ENCODE data around the gene IRS2.

The IRS2 gene

DNA sequence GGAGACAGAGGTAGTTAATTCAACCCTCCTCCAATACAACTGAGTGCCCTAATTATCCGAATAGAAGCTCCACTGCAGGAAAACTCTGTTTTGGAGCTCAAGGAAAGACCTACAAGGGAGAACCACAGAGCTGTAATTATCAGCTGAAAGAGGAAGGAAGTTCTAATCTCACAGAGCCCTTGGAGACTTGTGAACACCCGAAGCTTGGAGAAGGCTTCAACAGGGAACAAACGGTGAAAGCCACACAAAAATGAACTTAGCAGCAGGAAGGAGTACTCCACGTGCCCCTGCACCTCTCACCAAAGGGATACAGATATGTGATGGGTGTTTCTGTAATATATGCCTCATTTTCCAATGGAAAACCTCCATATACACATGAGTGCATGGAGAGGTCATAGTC, 61.1 kb downstream of the IRS2 start:
- H3K4me2 ChIP-seq (ENCODE audit: low read length): no peak overlapping the region
- no peak overlapping the region for H3K27ac ChIP-seq
- H2AFZ ChIP-seq: no peak overlapping the region
- H3K9ac ChIP-seq: no peak overlapping the region
- TF ChIP-seq CTCF (IDR thresholded peaks at IDR 0.05): no peak
- H3K79me2 ChIP-seq: no peaks in the 10 kb centered on the region
- no peaks in the 10 kb centered on the region for H3K9me3 ChIP-seq (ENCODE audit: control insufficient read depth, low read length)
- no peaks in the 10 kb centered on the region for H3K4me1 ChIP-seq
- H3K36me3 ChIP-seq (ENCODE audit: control insufficient read depth, insufficient read depth, low read length): no peaks in the 10 kb centered on the region
- H3K4me3 ChIP-seq (ENCODE audit: low read depth, low read length): no peak overlapping the region
- no peaks in the 10 kb centered on the region for H3K27me3 ChIP-seq (ENCODE audit: control insufficient read depth, insufficient read depth, low read length)

- Histone ChIP-seq H3K4me3 (ENCODE audit: low read depth, low read length) (no peak overlapping the region), H2AFZ (no peak overlapping the region), H3K9me3 (ENCODE audit: control insufficient read depth, low read length) (no peaks in the 10 kb centered on the region), H3K36me3 (ENCODE audit: control insufficient read depth, insufficient read depth, low read length) (no peaks in the 10 kb centered on the region), H3K4me2 (ENCODE audit: low read length) (no peak overlapping the region), H3K27ac (no peak overlapping the region), H3K4me1 (no peaks in the 10 kb centered on the region), H3K79me2 (no peaks in the 10 kb centered on the region), H3K27me3 (ENCODE audit: control insufficient read depth, insufficient read depth, low read length) (no peaks in the 10 kb centered on the region), H3K9ac (no peak overlapping the region)
- TF ChIP-seq CTCF (IDR thresholded peaks at IDR 0.05): no peak
These were observed 61.8 kb downstream of the IRS2 start for GRCh38 chr13:109724603-109725002.

DNA sequence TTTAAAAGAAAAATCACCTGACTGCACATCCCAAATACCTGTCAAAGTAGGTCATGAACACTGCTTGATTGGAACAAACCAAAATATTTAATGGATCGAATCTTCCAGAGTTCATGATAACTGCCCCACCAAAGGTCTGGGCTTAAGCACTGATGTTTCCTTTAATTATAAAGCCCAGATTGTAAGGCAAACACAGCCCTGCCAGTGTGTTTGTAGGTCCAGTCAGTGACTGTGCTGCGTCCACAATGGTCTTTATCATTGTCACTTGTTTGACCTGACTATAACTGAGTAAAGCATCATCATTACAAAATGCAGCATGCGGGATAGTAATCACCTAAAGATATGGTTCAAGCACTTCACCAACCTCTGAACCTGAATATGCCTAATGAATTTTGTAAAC, 63.3 kb downstream of the IRS2 start:
- H3K27ac ChIP-seq: no peak overlapping the region
- no peaks in the 10 kb centered on the region for H3K4me1 ChIP-seq
- H3K4me3 ChIP-seq (ENCODE audit: low read depth, low read length): no peak overlapping the region

DNA sequence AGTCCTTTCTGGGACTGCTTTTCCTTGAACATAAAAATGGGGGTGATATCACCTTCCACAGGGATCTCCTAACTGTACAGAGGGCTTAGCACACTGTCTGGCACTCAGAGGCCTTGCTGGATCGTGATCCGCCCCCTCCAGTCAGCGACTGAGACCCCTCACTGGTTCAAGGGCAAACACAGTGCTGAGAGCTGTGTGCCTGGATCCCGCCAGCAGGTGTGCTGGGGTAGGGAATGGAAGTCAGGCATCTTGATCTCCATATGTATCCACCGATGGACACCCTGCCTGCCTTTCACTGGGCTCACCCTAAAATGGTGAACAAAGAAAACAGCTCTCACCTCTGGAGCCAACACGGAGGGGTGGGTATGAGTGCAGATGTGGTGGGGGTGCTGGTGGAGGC, 64.3 kb downstream of the IRS2 start:
- no peak overlapping the region for H3K9ac ChIP-seq
- no peaks in the 10 kb centered on the region for H3K36me3 ChIP-seq (ENCODE audit: control insufficient read depth, insufficient read depth, low read length)
- no peaks in the 10 kb centered on the region for H3K79me2 ChIP-seq
- no peak overlapping the region for H3K4me2 ChIP-seq (ENCODE audit: low read length)
- H3K4me3 ChIP-seq (ENCODE audit: low read depth, low read length): no peak overlapping the region
- no peak overlapping the region for H2AFZ ChIP-seq
- H3K9me3 ChIP-seq (ENCODE audit: control insufficient read depth, low read length): no peaks in the 10 kb centered on the region
- TF ChIP-seq CTCF (IDR thresholded peaks at IDR 0.05): no peak
- no peaks in the 10 kb centered on the region for H3K4me1 ChIP-seq
- no peaks in the 10 kb centered on the region for H3K27me3 ChIP-seq (ENCODE audit: control insufficient read depth, insufficient read depth, low read length)
- no peak overlapping the region for H3K27ac ChIP-seq

More for the DNA sequence above, 63.3 kb downstream of the IRS2 start:
- Histone ChIP-seq H3K4me2 (ENCODE audit: low read length) (no peak overlapping the region), H3K36me3 (ENCODE audit: control insufficient read depth, insufficient read depth, low read length) (no peaks in the 10 kb centered on the region), H2AFZ (no peak overlapping the region), H3K27me3 (ENCODE audit: control insufficient read depth, insufficient read depth, low read length) (no peaks in the 10 kb centered on the region), H3K9me3 (ENCODE audit: control insufficient read depth, low read length) (no peaks in the 10 kb centered on the region), H3K9ac (no peak overlapping the region), H3K79me2 (no peaks in the 10 kb centered on the region)
- no peak for TF ChIP-seq CTCF (IDR thresholded peaks at IDR 0.05)

GRCh38 chr13:109720758-109721184, 65.6 kb downstream of the IRS2 start:
- no peak for TF ChIP-seq CTCF (IDR thresholded peaks at IDR 0.05)
- Histone ChIP-seq H3K4me2 (ENCODE audit: low read length) (no peak overlapping the region), H3K4me3 (ENCODE audit: low read depth, low read length) (no peak overlapping the region), H3K9me3 (ENCODE audit: control insufficient read depth, low read length) (no peaks in the 10 kb centered on the region), H3K79me2 (no peaks in the 10 kb centered on the region), H3K27me3 (ENCODE audit: control insufficient read depth, insufficient read depth, low read length) (no peaks in the 10 kb centered on the region), H3K4me1 (no peaks in the 10 kb centered on the region), H3K9ac (no peak overlapping the region), H3K36me3 (ENCODE audit: control insufficient read depth, insufficient read depth, low read length) (no peaks in the 10 kb centered on the region), H2AFZ (no peak overlapping the region), H3K27ac (no peak overlapping the region)
